K562 (cell line): Measurements from ENCODE around the gene RGS14. TPM values are rescaled to one million over a fixed set of nuclear protein-coding genes. Genes with fewer than 3 reads are reported as not detected.

Experiments used
- MEIS2 ChIP-seq: fragments of 450-650 bp; IDR thresholded peaks from 2 replicates; pipeline ENCODE4 v1.6.1; 2014; ENCODE audit warnings: mild to moderate bottlenecking; ENCODE audit not compliant: partially characterized antibody
- NRF1 ChIP-seq, 2 experiments: fragments of 450-650 bp; IDR thresholded peaks in 1 of 2; conservative IDR thresholded peaks in 1 of 2; 2 replicates each; pipeline ENCODE4 v1.6.1; 2014; ENCODE audit warnings: mild to moderate bottlenecking in 2 of 2
- SIN3A ChIP-seq, 2 experiments: fragments of 150-350 bp in 1 of 2; IDR thresholded peaks; 2 replicates each; pipeline ENCODE4 v1.6.1; 2011 to 2016; ENCODE audit warnings: borderline replicate concordance in 2 of 2, low read depth in 2 of 2, low read length in 2 of 2, mild to moderate bottlenecking in 2 of 2, moderate library complexity in 2 of 2; ENCODE audit not compliant: control insufficient read depth in 1 of 2
- ZNF57 ChIP-seq: fragments of 450-650 bp; formaldehyde crosslinking; IDR thresholded peaks from 2 replicates; pipeline ENCODE4 v1.4.0; 2020; ENCODE audit warnings: mild to moderate bottlenecking, moderate library complexity
- ZNF586 ChIP-seq: fragments of 450-650 bp; formaldehyde crosslinking; conservative IDR thresholded peaks from 2 replicates; pipeline ENCODE4 v1.4.0; 2020; ENCODE audit warnings: mild to moderate bottlenecking, moderate library complexity
- polyA plus RNA-seq, 8 experiments: library from polyadenylated mRNA; depleted of rRNA in 4 of 8; stranded (reverse) in 5 of 8; unstranded in 3 of 8; fragments of >200 nt; fragmentation: Nextera tagmentation in 2 of 8; fragmentation: Illumina TruSeq in 1 of 8; extraction: Ambion mirVana in 2 of 8; extraction: Trizol in 1 of 8; gene quantifications; 2 replicates each; pipeline versions ENCODE4 v1.2.1 to v1.2.3, GENCODE V29; 2011 to 2014; ENCODE audit warnings: inconsistent platforms in 1 of 8, missing spikeins in 1 of 8
- total RNA-seq, 7 experiments: library from RNA; depleted of rRNA in 6 of 7; stranded (reverse); fragments of >200 nt in 6 of 7; fragmentation: Illumina TruSeq in 2 of 7; extraction: Trizol in 2 of 7; gene quantifications; 2 replicates each; pipeline versions ENCODE4 v1.2.1 to v1.2.3, GENCODE V29; 2011 to 2021; ENCODE audit warnings: low replicate concordance in 1 of 7
- TF ChIP-seq, protein P1 (sequence below): sonication (generic); formaldehyde crosslinking; IDR thresholded peaks from 2 replicates; pipeline ENCODE4 v1.8.1; 2023; ENCODE audit warnings: mild to moderate bottlenecking, missing genetic modification reagents

The RGS14 gene
- total and polyA plus RNA-seq, 9 of the 15 experiments (the other 6 are each of a cell fraction or from before 2014, with no cell fraction given) = 0.28 to 75.9 (median 34.5) TPM

GRCh38 chr5:177312649-177313181, 45.0 kb upstream of the RGS14 start (continued):
- TF ChIP-seq, protein P1, sequence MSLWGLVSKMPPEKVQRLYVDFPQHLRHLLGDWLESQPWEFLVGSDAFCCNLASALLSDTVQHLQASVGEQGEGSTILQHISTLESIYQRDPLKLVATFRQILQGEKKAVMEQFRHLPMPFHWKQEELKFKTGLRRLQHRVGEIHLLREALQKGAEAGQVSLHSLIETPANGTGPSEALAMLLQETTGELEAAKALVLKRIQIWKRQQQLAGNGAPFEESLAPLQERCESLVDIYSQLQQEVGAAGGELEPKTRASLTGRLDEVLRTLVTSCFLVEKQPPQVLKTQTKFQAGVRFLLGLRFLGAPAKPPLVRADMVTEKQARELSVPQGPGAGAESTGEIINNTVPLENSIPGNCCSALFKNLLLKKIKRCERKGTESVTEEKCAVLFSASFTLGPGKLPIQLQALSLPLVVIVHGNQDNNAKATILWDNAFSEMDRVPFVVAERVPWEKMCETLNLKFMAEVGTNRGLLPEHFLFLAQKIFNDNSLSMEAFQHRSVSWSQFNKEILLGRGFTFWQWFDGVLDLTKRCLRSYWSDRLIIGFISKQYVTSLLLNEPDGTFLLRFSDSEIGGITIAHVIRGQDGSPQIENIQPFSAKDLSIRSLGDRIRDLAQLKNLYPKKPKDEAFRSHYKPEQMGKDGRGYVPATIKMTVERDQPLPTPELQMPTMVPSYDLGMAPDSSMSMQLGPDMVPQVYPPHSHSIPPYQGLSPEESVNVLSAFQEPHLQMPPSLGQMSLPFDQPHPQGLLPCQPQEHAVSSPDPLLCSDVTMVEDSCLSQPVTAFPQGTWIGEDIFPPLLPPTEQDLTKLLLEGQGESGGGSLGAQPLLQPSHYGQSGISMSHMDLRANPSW (CRISPR knock-in tag) = no peak
- TF ChIP-seq MEIS2 (peak; percentile 16), SIN3A (IDR thresholded peaks at IDR 0.05; ENCODE audit: borderline replicate concordance in 2 of 2, control insufficient read depth in 1 of 2, low read depth in 2 of 2, low read length in 2 of 2) (peak in 1 of 2 experiments; percentile 49; a peak in 1 of 4 replicates), NRF1 (conservative IDR thresholded peaks at IDR 0.05 in 1 of 2, IDR thresholded peaks at IDR 0.05 in 1 of 2) (no peak), ZNF586 (no peak), ZNF57 (CRISPR knock-in tag) (no peak)
